HG03565 (cell line): ENCODE results near the gene NDUFC2.
"Not testable (repeated sequence)": the region's sequence is repeated elsewhere in the genome, so short reads cannot be mapped to it uniquely, and the experiment has no call there.

ENCODE experiments used
- ATAC-seq: cut with Tn5 transposase; IDR thresholded peaks from one replicate; pipeline ENCODE4 v1.9.1; 2021; ENCODE audit warnings: mild to moderate bottlenecking, moderate library complexity; ENCODE audit not compliant: unreplicated experiment

Gene NDUFC2

DNA sequence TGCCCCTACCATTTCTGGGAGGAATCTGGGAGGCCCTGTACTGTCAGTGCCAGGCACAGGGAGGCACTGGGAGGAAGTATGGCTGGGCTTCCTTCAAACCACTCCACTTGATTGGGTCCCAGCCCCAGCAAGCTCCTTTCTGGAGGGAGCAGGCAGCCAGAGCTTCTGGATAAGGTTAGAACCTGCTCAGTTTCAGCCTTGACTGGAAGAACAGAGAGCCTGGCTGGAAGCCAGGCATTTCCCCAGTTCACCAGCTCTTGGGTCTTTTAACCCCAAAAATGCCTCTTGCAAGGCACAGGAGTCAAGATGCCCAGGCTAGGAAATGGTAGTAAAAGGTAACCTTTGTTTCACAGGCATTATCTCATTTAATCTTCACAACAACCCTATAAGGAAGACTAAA, 47.6 kb downstream of the NDUFC2 start:
- no peak for ATAC-seq

GRCh38 chr11:78031629-78032028, 48.0 kb downstream of the NDUFC2 start:
- no peak for ATAC-seq

DNA sequence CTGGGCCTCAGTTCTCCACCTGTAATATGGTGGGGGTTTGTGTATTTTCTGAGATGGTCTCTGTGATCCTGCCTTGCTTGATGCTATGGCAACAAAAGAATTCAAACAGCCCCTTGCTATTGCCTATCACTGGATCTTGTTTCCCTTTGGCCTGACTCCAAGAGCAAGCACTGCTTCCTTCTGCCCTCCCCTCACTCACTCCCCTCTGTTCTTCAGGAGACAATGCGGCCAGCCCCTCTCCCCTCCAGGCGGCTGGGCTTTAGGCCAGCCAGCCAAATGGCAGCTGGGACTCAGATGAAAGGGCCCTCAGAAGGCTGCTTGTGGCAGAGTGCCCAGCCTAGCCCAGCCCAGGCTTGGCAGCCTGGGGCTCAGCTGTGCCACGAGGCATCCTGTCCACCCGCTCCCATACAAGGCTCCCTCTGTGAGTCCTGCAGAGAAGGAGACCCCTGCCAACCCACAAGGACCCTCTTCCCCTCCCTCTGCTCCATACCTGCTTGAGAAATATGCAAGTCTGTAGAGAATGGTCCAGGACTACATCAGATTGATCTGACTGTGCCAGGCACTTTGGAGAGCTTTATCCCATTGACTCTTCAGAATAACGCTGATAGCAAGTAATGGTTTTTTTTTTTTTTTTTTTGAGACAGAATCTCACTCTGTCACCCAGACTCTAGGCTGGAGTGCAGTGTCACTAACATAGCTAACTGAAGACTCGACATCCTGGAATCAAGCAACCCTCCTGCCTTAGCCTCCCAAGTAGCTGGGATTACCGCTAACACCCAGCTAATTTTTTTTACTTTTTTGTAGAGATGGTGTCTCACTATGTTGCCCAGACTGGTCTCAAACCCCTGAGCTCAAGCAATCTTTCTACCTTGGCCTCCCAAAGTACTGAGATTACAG, 49.0 kb downstream of the NDUFC2 start:
- no peak for ATAC-seq

- not testable (repeated sequence) for ATAC-seq
These were observed 51.2 kb downstream of the NDUFC2 start for GRCh38 chr11:78028423-78028822.

GRCh38 chr11:78027759-78028158, 51.9 kb downstream of the NDUFC2 start:
- no peak for ATAC-seq

- ATAC-seq: no peak
These were observed 54.3 kb downstream of the NDUFC2 start for GRCh38 chr11:78025378-78025777.

- no peak for ATAC-seq
These were observed 56.2 kb downstream of the NDUFC2 start for GRCh38 chr11:78023426-78023825.

GRCh38 chr11:78022397-78023396, 57.0 kb downstream of the NDUFC2 start, which contains the start of gene KCTD14:
TSS of gene KCTD14 (minus strand) at chr11:78023276. CDS start at chr11:78023249, 27 bp downstream.
- ATAC-seq: no peak

GRCh38 chr11:78021611-78022010, 58.1 kb downstream of the NDUFC2 start:
- no peak for ATAC-seq

GRCh38 chr11:78020246-78020645, 59.4 kb downstream of the NDUFC2 start:
- no peak for ATAC-seq

- ATAC-seq: no peak
These were observed 59.9 kb downstream of the NDUFC2 start for GRCh38 chr11:78019808-78020207.
